Effector CD4-positive, alpha-beta T cell (primary cell): ENCODE measurements around the gene PSMD14.
"Not testable (repeated sequence)": the region's sequence is repeated elsewhere in the genome, so short reads cannot be mapped to it uniquely, and the experiment has no call there.

Experiments
- DNase-seq: peaks from one replicate; pipeline ENCODE4 v3.0.0-alpha.2; 2020
- total RNA-seq: gene quantifications from one replicate; lab custom pipeline; 2026; lab: John Stamatoyannopoulos, UW

The PSMD14 gene
- 30.4 reads per million, percentile 56 among the genes with 10 or more reads in this experiment for total RNA-seq

DNA sequence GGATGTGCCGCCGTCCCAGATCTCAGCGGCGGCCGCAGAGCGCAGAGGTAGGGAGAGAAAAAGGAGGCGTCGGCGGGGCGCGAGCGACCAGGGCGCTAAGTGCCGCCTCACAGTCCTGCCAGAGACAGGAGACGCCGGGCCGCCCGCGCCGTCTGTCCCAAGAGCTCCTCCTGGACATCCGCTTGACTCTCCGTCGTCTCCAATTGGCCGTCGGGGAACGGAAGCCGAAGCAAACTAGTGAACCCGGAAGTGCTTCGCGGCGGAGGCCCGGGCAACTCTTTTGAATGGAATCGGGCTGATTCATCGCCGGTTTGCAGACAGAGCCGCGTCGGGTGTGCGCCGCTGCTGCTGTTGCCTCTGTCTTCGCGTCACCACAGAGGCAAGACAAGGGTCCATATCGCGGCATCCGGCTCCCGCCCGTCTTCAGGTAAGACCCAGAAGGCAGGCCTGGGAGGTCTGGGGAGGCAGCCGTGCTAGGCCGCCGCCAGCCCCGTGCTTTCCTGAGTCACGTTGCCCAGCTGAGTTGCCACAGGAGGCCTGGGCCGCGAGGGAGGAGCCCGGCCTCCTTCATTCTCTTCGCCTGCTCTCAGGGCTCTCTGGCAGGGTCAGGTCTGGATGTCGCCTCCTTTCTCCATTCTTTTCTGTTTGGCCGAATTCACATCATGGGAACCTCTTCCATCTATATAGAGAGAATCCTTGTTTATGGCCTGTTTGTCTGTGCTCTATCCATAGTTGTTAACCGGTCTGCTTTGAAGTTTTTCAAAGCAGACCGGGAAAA is at the start of gene PSMD14:
Gene PSMD14, plus strand, starts transcription at position 248 of the 778 bp plus-strand sequence. CDS start 10,401 bp downstream, outside the sequence.
- DNase-seq, result peak; percentile 86

DNA sequence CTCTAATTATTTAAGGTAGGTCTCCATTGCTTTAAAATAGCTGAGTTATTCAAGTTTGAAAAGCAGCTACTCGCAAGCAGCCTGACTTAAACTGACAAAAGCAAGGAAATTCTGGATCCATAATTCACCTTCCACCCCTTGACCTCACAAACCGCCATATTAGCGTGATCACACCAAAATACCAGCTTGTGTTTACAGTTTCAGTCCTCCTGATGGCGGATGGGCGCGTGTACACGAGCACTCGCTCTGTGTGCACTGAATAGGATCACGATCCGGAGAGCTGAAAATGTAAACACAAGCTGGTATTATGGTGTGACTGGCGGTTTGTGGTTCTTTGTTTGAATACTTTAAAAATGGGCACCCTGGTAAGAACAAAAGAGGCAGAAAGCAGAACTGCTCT is 42.4 kb upstream of the PSMD14 start:
- no peak for DNase-seq

DNA sequence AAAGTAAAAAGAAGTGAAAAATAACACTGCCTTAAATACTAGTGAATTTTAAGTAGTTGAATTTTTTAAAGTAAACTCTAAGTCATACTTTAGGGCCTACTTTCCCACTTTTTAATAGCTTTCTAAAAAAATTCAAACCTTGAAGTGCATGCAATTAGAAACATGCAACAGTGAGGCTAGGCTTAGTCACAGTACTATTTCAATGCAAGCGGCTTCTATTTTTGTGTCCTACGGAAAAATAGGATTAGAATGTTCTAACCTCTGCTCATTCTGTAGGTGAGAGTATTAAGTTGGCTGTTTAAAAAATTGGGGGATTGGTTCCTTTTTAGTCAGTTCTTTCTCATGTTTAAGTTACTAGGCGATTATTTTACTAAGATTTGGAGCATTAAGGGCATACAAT is 39.1 kb upstream of the PSMD14 start:
- DNase-seq, result no peak

DNA sequence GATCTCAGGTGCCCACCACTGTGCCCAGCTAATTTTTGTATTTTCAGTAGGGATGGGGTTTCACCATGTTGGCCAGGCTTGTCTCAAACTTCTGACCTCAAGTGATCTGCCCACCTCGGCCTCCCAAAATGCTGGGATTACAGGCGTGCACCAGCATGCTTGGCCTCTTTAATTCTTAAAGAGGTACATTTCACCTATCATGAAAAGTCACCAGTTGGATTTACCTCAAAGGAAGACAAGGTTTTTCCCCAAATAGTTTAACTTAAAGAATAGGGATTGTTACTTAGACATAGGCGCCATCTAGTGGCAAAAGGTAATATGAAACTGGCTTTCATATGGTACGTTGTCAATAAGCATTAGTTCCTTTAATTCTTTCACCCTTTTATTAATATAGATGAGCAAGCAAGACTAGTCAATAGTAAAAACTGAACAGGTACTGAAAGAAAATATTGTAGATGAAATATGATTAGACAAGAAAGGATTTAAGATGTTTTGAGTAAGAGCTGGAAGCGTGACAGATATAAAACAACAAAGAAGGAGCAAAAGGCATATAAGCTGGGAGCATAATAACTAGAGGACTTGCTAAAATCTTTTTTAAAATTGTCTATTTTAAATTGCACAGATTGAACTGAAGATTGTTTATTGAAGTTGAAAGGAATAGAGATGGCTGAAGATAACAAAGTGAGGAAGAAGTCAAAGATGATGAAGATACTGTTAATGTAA is 35.0 kb upstream of the PSMD14 start:
- peak; percentile 57 for DNase-seq

DNA sequence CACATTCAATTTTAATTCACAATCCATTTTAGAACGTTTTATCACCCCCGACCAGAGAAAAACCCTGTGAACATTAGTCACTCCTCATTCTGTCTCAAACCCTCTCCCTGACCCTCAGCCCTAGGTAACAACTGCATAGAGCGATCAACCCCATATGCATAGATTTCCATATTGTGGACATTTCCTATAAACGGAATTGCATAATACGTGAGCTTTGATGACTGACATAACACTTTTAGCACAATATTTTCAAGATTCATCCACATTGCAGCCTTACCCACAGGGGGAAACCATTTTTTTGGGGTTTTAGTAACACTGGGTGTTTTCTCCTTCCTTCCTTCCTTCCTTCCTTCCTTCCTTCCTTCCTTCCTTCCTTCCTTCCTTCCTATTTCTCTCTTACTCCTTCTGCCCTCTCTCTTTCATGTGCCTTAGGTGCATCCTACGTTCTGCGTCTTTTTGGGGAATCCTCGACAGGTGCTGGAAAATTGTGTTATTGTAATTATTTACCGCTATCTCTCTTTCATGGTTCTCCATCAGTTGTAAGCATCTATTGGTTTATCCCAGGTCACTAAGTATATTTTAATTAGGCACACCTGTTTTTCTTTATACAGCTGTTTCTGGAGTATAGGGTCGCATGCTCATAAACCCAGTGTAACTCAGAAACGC is 29.5 kb upstream of the PSMD14 start:
- not testable (repeated sequence) for DNase-seq

DNA sequence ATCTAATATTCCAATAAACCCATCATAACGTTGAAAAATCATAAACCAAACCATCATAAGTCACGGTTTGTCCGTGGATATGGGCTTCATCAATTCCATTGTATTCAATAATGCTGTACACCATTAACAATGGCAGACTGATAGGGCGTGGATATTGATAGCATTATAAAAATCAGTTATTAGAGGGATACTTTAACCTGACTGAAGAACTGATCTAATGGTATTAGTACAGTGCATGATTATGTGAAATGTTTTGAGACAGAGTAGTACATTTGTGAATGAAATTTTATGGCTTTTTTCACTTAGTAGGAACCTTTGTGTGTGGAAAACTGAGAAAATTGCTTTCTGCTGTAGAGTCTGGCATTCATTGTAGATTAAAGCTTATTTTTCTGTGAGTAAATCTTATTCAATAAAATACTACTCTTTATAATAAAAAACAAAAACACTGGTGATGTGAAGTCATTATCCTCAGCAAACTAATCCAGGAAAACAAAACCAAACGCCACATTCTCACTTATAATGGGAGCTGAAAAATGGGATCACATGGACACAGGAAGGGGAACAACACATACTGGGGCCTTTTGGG is 28.9 kb upstream of the PSMD14 start:
- not testable (repeated sequence) for DNase-seq

DNA sequence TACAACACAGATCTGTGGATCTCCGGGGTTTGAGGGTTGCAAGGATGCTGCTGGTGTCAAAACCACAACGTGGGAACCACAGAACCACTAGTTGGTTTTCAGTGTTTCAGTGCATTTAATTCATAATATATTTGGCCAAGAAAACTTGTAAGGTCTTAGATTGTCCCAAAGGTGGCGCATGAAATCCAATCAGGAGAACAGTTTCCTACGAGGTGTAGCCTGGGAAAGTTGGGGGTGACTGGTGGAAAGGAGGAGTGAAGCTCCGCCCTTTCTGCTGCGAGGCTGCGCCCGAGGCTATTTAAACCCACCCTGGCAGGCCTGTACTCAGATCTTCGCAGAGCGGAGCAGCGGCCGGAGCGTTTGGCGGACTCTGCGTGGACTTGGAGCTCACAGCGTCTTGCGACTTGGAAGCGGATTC is 27.3 kb upstream of the PSMD14 start:
- DNase-seq, result peak; percentile 24

DNA sequence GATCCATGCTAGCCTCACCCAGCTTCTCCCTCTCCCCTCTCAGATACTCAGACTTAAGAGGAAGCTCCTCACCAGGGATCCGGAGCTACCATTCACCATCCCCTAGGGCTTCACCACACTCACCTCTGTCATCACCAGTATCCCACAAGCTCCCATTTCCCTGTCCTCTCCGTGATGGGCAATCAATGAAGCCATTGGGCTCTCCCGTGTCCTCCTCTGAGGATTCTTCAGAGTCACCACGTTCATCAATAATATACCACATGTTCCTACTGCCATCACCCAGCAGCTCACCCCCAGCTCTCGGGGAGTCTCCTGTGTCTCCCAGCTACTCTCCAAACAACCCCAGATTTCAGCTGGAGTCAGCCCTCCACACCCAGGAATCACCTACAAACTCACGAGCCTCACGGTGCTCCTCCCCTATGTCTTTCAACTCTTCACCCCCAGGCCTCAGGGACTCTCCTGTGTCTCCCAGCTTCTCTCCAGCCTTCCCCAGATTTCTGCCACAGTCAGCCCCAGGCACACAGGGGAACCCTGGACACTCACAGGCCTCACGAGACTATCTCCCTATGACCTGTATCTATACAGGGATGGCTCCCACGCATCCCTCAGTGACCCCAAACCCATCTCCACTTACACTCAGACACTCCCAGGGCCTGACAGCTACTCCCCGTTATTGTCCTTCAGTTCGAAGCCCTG is 26.5 kb upstream of the PSMD14 start:
- not testable (repeated sequence) for DNase-seq

DNA sequence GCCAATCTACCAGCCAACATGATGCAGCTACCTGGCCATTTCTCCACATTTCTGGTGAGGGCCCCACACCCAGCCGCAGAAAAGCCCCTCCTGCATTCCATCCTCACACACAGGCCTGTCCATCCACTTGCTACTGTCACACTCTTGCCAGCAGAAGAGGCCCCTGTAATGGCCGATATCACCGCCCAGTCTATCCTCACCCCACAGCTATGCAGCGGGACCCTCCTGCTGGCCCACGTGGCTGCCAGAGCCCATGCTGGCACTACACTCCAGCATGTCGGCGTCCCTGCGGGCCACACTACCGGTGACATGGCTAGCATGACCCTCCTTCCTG is 25.9 kb upstream of the PSMD14 start:
- not testable (repeated sequence) for DNase-seq

DNA sequence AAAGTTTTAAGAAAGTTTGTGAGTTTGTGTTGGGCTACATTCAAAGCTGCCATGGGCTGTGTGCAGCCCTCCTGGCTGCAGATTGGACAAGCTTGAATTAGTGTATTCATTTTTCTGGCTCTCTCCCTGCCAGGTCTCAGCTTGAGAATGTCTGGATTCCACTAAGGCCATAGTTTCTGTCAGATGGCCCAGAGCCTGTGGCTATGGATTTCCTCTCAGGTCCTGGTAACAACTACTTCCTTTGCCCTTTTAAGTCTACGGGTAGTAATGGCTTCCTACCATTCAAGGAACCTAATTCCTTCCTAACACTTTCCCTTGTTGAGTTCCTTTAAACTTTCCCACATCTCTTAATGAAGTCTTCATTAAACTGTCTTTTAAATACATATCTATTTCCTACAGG is 24.3 kb upstream of the PSMD14 start:
- DNase-seq, result no peak

DNA sequence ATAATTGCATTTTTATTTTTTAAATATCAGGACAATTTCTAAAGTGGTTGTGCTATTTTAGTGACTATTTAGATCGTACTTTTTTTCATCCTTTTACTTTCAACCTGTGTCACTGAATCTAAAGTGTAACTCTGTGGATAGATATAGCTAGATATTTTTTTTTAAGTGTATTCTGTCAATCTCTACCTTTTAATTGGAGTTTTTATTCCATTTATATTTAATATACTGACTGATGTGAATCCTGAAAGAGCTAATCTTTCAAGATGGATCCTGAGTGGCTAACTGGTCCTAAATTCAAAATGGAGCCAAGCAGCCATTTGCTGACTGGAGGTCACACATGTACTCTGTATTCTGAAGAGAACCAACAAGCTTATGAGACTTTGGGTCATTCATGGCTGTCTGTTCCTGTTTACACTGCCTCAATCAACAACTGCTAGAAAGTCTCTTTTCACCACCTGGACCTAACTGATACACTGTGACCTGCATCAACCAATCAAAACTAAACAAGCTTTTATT is 4.6 kb upstream of the PSMD14 start:
- no peak for DNase-seq

DNA sequence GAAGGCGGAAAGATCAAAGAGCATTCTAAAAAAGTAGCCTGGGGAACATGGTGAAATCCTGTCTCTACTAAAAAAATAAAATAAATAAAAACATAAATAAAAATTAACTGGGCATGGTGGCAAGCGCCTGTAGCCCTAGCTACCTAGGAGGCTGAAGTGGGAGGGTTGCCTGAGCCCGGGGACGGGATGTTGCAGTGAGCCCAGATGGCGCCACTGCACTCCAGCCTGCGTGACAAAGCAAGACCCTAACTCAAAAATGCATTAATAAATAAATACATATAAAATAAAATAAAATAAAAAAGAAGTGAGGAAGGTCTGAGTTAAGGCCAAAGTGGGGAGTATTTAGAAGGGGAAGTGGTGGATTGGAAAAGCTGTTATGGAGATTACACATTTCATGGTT is 1.3 kb upstream of the PSMD14 start:
- no peak for DNase-seq

DNA sequence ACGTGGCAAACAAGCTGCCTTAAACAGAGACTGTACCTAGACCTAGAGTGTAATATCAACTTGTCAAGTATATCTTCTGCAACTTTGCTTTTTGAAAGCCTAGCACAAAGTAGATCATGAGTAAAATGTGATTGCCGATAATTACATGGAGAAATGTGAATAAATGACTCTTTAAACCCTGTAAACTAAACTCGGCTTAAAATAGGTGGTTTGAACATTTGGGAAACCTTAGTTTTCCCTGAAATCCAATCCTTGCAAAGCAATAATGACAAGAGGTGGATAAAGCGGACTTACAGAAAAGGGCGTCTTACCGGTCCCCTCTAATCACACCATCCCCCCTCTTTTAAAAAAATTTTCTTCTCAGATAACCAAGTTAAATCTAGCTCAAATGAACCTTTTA is 549 bp upstream of the PSMD14 start:
- DNase-seq, result no peak

DNA sequence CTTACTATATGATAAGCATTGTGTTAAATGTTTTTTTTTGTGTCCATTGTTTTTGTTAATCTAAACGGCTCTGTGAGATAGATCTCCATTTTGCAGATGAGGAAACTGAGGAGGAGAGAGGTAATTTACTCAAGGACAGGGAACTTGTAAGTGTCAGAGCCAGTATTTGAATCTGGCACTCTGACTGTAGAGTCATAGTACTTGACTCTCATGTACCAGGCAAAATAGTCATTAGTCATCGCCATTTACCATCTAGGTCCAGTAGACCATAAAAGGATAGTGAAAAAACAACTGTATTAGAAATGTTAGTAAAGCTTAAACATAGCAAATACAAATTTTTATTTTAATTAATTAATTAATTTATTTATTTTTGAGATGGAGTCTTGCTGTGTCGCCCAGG is 4.8 kb downstream of the PSMD14 start:
- DNase-seq, result no peak

DNA sequence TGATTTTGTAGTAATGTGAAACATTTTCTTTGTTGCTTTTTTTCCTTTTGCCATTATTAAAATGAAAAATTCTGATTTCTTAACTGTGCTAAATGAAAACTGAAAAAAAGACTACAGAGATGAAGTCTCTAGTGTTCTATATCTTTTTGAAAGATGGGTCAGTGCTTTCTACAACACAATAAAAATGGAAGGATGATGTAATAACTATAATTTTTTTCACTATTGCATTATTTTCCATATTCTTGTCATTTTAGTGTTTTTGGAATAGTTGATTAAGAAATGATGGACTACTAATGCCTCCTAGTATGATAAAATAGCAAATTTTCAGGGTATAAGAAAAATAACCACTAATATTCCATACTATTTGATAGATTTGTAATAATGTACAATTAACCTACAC is 7.2 kb downstream of the PSMD14 start:
- DNase-seq, result no peak

DNA sequence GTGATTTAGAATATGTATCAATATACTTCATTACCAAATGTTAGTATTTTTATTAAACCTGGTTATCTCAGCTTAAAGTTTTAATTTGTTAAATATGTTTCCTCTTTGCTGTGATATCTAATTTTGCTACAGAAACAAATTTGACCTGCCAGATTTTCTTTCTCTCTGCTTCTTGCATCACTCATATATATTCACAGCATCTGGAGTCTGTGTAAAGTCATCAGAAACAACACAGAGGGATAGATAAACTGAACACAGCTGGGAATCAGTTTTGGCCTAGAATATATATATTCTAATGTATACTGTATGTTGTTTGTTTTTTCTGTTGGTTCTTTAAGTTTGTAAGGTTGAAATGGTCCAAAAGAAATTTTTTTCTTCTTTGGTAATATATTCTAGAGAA is 8.5 kb downstream of the PSMD14 start:
- DNase-seq, result no peak

DNA sequence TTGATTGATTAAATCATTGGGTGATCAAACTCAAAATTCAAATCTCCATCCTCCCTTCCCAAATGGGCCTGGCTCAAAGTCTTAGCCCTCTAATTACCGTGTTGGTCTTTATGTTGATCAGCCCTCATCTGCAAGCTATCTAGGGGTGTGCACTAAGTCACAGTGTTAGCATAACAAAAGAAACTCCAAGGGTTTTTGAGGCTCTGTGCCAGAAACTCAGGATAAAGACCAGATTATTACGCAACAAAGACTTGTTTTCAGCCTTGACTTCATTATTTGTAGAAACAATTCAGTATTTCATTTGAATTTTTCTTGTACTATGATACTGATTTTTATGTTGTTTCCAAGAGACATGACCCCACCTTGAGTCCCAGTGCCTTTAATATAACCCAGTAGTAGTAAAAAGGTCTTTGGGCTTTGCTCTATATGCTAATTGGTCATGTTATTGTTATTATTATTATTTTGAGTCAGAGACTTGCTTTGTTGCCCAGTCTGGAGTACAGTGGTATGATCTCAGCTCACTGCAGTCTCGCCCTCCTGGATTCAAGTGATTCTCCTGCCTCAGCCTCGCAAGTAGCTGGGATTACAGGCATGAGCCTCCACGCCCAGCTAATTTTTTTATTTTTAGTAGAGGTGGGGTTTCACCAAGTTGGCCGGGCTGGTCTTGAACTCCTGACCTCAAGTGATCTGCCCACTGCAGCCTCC is 13.9 kb downstream of the PSMD14 start:
- DNase-seq, result no peak

DNA sequence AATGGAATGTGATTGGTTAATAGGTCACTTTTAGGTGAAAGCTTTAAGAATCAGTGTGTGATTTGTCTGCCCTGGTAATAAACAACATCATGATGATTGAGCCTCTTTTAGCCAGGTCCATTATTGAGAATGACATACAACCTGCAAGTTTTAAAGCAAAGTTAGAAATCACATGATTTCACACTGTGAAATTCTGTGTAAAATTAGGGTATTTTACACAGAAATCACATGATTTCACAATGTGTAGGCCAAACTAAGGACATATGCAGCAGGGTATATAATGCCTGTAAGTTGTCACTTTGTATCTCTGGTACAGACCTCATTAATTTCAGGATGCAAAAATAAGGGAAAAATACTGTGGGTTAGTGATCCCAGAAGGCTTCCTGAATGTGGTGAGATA is 16.7 kb downstream of the PSMD14 start:
- DNase-seq, result no peak

DNA sequence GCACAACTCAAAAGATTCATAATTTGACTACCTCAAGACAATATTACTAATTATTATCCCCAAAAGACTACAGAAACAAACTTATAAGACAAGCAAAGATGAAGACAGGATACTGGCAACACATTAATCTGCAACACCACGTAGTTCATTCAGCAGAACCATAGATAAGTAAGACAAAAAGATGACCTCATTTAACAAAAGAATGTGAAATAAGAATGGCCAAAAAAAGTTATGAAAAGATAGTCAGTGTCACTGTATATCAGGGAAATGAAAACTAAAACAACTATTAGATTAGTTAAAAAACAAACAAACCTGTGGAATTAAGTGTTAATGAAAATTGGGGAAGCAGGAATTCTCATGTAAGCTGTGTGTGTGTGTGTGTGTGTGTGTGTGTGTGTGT is 19.4 kb downstream of the PSMD14 start:
- DNase-seq, result no peak

DNA sequence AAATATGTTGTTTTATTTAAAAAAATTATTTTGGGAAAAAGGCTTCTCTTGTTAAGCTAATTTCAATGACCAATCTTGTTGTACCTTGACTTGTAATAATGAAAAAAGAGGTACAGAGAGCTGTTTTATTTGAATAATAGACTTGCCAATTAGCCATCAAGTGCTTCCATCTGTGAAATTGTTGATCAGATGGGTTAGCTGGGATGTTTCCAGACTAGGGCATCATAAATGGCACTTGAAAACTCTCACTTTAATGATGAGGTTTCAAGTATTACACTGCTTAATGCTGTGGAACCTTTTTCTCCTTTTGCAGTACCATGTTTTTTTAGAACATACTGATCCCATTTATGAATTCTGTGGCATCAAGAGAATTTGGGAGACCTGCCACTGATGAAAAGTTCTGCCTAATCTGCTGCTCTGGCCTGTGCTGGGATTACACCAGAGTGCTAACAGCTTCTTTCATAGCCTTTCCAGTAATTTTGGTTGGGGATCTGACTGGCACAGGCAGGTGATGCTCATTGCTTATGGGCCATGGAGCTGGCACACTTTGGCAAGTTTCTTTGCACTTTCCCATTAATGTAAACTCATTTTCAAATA is 24.2 kb downstream of the PSMD14 start:
- DNase-seq, result no peak

DNA sequence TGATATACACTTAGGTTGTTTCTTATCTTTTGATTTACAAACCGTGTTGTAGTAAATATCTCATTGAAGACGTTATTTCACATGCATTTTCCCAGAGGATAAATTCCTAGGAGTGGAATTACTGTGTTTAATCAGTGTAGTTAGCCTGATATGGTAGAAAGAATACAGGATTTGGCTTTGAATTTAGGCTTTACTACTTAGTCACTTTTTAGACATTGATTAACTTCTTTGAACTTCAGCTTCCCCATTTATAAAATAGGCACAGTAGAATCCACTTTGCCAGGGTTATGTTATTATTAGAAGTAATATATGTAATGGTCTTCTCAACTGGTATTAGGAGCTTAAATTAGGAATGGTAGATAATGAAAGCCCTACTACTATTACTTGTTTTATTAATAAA is 27.4 kb downstream of the PSMD14 start:
- DNase-seq, result no peak
